Measurements from ENCODE around the gene CELA1.
"Not testable (repeated sequence)": the region's sequence is repeated elsewhere in the genome, so short reads cannot be mapped to it uniquely, and the experiment has no call there.

CELA1 gene

DNA sequence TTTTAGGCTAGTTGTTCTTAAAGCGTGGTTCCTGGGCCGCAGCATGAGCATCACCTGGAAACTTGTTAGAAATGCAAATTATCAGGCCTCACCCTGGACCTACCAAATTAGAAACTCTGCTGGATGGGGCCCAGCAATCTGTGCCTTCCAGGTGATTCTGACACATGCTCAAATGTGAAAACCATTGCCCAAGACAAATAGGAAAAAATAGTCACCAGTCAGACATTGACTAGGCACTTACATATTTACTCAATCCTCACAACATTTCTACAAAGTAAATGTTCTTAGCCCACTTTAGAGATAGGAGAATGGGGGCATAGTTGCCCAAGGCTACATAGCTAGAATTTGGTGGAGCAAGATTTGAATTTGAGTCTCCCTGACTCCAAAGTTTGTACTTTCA, 3.3 kb downstream of the CELA1 start:
- DNase-seq (ENCODE audit: low read depth) = no peak

DNA sequence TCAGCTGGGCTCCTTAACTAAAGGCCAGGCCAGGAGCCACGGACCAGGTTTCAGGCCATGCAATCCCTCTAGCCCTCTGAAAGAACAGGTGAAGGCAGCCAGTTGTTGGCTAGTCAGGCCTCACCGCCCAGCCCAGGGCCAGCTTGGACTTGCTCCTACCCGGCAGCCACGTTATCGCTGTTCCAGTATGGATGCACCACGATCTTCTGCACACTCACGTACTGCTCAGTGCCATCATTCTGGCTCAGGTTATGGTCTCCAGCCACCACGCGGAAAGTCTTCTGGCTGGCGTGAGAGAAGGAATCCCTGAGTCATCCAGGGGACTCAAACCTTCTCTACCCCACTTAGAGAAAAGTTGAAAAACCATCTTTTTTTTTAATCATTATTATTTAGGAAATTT, 4.1 kb downstream of the CELA1 start:
- no peak for DNase-seq (ENCODE audit: low read depth)

DNA sequence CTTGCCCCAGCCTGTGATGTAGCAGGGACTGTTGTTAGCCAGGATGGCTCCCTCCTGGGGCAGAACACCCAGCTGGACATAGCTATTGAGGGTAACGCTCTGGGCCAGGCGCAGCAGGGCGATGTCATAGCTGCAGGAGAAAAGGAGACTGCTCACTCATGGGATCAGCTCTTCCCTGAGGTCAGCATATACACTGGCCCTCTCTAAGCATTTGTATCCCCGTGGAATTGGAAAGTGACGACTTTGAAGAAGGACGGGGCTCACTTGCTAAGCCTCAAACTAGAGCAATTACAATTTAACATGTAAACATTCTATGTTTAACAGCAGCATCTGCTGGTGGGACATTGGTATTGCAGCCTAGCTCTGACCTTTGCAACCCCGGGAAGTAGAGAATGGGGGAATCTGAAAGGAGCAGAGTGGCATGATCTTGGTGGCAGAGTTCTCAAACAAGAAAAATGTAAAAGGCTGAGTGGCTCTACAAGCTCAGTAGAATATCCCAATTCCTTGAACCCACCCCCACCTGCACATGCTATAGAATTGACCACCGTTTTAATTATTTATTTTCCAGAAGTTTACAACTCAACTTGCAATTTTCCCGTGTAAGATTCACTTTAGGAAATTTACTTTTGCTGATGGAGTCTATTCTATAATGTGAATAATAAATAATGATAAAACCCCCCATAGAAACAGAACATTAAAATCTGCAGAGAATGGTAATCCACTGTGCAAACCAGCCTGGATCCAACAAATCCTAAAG, 5.0 kb downstream of the CELA1 start:
- DNase-seq (ENCODE audit: low read depth) = peak; percentile 43

DNA sequence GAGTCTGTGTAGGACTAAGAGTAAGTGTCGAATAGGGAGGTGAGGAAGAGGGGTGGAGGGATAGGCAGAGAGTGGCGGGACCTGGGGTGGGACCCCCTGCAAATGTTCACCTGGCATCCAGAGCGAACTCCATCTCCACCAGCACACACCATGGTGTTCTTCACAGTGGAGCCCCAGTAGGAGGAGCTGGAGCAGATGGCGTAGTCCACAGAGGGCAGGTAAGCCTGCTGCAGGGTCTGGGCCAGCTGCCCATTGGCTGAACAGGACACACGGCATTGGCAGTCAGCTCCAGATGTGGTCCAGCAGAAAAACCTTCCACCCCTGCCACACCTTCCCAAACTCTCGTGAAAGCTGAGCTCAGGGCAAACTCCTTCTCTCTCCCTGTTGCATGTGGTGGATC, 6.7 kb downstream of the CELA1 start:
- no peak for DNase-seq (ENCODE audit: low read depth)

DNA sequence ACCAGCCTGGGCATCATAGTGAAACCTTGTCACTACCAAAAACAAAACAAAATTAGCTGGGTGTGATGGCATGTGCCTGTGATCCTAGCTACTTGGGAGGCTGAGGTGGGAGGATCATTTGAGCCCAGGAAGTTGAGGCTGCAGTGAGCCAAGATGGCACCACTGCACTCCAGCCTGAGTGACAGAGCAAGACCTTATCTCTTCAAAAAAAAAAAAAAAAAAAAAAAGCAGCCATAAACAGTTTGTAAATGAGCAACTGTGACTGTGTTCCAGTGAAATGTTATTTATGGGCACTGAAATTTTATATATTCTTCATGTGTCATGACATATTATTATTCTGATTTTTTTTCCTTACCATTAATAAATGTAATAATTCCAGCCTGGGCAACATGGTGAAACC, 9.1 kb downstream of the CELA1 start:
- DNase-seq (ENCODE audit: low read depth) = not testable (repeated sequence)

DNA sequence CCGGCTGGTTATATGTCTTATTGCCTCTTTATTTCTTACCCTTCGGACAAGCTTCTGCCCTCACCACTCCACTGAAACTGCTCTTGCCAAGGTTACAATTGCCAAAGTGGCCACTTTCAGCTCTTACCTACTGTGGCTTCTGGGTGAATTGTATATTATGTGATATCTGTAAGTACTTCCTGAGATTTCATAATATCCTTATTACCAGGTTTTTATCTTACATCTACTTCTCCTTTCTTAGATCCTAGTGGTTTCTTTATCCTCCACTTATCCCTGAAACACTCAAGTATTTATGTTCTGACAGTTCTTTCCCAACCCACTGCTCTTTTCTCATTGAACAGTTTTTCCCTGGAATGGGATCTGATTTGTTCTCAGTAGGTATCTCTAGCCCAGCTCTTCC, 10.5 kb downstream of the CELA1 start:
- DNase-seq (ENCODE audit: low read depth) = no peak

DNA sequence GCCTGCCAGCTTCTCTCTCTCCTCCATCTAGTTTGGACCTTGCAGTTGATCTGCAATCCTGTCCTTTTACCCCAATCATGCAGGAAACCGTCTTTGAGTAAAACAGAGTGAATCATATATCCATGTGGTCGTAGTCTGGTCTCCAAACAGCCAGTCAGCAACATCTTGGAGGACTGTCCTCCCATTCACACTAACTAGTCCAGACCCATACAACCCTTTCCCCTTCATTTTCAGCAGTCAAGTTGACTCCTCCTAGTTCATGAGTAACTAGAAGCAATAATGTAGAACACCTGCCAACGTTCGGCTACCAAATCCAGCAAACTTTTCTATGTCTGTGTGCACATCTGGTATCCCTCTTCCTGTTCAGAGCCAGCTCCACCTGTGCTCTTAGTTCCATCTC, 11.7 kb downstream of the CELA1 start:
- no peak for DNase-seq (ENCODE audit: low read depth)

DNA sequence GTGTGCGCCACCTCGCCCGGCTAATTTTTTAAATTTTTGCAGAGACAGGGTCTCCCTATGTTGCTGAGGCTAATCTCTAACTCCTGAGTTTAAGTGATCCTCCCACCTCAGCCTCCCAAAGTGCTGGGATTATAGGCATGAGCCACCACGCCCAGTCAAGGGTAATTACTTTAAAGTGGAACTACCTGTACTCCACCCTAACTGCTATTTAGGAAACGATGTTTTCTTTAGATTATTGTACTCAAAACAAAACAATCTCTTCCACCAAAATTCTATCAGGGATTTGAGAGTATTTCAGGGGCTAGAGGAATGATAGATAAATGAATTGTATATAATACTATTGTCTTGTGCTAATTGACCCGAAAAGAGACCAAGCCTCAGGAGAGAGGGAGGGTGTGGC, 12.9 kb downstream of the CELA1 start:
- no peak for DNase-seq (ENCODE audit: low read depth)

DNA sequence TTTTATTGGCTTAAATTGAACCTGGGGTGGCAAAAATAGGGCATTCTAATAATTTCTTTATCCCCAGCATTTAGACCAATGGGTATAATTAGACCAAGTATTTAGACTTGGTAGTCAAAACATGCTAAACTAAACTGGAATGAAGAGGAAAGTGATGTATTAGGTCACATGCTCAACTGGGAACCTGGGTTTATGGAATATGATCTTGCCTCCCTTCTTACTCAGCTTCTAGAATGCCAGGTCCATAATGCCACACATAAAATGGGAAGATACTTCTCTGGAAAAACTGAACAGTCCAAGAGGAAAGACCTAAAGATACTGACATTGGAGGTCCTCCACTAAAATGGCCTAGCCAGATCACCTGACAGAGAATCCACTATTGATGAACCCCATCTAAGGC, 16.3 kb downstream of the CELA1 start:
- DNase-seq (ENCODE audit: low read depth) = no peak

DNA sequence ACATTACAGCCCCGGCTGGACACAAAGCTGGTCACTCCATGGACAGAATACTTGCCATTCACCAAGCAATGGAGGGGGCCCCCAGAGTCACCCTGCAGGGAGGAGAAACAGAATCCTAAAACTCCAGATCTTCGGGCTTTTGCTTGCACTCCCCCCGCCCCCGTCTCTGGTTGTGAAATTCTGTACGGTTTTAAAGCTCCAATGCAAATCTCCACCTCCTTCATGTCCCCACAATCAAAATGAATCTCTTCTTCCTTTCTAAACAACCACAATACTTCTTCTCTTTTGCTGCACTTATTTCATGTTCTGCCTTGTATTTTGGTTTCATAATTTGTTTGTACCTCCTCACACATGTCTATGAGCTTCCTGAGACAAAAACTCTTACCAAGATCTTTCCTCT, 16.7 kb downstream of the CELA1 start:
- no peak for DNase-seq (ENCODE audit: low read depth)

DNA sequence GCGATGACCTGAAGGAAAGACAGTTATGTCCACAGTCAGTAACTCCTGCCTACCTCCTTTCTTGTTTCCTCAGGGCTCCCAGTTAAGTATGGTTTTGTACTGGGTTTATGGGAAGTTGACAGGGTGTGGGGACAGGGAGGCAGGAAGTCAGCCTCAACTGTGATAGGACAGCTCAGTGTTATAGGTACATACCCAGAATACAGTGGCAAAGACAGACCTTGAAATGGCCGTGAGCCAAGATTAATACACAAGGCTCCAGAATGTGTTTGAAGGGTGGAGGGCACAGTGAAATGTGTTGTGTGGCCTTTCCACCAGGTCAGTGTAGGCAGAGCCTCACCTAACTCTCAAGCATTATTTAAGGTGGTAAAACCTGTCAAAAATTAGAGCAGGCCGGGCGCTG, 17.9 kb downstream of the CELA1 start:
- no peak for DNase-seq (ENCODE audit: low read depth)

DNA sequence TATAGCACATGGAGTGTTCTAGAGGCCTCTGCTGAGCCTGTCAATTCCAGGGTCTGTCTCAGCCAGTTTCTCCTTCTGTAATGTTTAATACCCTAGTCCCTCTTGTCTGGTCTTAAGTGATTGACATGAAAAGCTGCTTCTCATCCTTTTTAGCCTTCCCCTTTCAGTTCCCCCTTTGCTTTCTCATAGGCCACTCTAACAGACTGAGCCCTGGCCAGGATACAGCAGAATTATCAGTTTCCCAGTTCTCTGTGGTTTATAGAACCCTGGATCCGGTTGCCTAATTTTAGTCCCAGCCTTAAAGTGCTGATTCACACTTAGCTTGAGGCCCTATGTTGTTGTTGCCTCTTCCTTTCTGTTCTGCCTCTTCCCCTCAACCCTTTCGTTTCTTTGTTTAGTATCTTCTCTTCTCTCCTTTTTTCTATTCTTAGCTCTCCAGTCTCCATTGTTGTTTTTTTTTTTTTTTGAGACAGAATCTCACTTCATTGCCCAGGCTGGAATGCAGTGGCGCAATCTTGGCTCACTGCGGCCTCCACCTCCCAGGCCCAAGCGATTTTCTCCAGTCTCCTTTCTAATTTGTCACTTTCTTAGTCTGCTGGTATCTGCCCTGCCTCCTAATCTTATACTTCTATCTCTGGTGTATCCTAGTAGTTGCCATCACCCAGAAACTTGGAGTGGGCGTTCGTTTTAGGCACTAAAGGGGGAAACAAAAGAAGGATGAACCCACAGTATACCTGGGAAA, 19.6 kb downstream of the CELA1 start:
- no peak for DNase-seq (ENCODE audit: low read depth)

DNA sequence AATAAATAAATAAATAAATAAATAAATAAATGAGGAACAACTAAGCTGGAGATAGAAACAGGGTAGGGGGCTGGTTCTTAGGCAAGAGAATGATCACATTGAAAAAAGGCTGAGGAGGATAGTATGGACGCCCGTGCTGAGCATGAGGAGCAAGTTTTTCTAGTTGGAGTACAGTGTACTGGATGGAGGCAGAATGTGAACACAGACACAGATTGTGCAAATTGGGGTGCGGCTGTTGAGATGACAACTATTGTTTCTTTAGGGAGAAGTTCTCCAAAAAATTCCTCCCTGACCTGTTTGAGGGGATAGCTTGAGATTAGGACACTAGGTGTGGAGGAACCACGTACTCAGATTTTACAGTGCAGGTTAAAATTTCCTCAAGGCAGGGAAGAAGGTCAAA, 21.5 kb downstream of the CELA1 start:
- no peak for DNase-seq (ENCODE audit: low read depth)

DNA sequence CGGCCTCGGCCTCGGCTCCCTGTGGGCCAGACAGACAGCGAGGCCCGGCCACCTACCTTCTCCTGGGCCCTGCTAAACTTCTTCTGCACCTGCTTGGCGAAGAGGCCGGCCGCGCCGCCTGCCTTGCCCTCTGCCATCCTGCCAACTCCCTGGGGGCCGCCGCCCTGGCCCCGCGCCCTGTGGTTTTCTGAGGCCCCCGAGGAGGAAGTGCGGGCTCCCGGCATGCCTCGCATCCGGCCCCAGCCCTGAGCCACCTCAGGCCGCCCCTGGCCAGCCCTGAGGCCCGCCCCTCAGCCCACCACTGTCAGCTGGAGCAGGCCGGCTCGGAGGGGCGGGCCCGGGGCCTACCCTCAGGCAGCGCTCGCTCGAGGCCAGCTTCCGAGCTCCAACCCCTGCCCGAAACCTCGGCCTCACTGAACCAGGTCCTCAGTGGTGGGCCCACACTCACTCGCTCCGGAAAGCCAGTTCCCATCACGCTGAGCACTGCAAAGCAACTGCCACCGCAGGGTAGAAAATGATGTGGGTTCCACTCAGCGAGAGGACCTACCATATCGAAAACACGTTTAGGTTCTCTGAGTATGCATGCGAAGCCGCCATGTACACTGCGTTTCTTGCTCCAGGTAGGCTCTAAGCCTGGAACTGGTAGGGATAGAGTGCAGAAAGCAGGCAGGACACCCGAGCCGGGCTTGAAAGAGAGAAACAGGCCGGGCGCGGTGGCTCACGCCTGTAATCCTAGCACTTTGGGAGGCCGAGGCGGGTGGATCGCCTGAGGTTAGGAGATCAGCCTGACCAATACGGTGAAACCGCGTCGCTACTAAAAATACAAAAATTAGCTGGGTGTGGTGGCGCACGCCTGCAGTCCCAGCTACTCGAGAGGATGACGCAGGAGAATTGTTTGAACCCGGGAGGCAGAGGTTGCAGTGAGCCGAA, 22.2 kb downstream of the CELA1 start, which contains the start of gene BIN2:
BIN2 (minus strand) TSS at position 209 of the 930 bp plus-strand sequence; CDS start at position 137, 72 bp downstream.
- peak; percentile 56 for DNase-seq (ENCODE audit: low read depth)

DNA sequence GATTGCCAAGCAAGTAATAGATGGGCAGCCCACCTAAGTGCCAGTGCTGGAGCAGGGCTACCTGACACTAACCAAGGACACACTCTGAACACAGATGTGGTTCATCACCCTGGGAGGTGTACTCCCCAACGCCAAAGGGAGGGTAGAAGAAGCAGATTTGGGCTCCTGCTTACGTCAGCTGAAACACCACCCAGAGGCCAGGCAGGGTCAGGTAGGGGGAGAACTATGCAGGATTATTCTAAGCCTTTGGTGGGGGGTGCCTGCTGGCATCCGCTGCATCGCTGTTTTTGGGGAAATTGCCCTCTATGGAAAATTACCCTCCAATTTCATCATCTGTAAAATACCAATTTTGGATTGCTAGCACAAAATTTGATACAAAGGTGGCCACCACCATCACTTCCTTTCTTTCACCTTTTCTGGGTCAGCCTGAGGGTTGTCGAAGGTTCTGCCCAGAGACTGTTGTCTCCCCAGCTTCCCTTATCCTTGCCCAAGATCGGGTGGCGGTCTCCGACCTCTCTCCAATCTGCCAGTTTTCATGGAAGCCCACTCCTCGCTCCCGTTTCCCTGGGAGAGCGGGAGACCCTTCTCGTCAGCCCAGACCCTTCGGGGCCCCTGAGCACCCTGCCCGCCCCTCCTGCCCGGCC, 23.0 kb downstream of the CELA1 start:
- DNase-seq (ENCODE audit: low read depth) = peak; percentile 35

DNA sequence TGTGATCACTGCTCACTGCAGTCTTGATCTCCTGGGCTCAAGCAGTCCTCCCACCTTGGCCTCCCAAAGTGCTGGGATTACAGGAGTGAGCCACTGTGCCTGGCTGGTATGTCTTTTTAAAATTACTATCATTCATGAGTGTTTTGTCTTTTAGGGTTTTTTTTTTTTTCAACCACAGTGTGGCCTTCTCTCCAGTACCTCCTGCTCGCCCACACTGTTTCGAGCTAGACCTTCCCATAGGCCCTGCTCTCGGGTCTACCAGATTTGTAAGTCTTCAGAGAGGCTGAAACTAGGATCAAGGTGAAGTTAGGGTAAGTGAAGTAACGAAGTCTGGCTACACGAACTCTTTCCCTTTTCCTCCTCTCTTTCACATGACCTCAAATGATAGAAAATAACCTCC, 24.0 kb downstream of the CELA1 start:
- no peak for DNase-seq (ENCODE audit: low read depth)

DNA sequence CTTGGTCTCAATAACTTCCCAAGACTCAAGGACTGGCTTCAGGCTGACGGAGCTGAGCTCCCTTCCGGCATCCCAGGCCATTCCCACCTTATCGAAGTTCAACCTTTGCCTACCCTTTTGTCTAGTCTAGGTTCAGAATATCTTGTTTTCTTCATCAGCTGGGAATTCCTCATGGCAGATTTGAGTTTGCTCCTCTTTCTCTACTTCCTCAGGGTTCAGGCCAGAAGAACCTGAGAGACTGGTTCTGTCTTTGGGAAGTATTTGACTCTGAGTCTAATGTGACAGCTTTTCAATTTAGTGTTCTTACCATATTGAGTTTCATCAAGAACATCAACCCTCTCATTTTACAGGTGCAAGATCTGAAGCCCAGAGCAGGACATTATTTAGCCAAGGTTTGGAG, 24.6 kb downstream of the CELA1 start:
- no peak for DNase-seq (ENCODE audit: low read depth)

DNA sequence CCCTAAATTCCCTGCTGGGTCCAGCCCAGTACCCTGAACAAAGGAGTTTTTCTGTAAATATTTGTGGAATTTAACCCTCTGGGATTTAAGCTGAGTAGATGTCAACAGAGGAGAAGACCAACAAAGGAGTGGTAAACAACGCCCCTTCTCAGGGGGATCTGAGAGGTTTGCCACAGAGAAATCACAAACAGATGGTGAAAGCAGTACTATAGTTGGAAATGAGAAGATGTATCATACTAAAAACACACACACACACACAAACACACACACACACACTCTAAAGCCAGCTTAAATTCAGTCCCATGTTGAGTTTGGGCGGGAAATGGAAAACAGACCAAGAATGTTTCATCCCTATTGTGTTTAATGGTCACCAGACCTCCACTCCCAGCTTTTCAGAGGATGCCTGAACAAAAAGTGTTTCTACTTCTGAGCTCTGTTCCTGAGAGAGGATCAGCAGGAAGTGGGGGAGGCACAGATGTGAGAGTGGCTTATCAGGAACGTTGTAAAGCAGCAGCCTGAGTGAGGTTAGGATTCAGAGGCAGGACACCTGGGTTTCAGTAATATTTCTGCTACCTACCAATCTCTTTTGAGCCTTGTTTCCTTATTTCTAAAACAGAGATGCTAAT, 25.7 kb downstream of the CELA1 start:
- no peak for DNase-seq (ENCODE audit: low read depth)

DNA sequence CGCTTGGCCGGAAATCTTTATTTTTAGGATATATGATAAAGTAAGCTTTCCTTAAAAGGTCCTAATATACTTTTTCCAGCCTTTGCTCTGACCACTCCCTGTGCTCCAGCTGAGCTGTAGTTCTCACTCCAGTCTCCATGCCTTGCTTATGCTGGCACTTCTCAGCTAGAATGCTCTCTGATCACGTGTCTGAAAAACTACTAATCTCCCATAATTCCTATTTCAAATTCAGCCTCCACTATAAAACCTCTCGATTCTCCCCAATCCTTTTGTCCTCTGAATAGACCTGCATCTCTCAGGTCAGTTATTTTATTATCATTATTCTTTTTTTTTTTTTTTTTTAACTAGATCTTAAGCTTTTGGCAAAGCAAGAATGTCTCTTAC, 26.2 kb downstream of the CELA1 start:
- no peak for DNase-seq (ENCODE audit: low read depth)

DNA sequence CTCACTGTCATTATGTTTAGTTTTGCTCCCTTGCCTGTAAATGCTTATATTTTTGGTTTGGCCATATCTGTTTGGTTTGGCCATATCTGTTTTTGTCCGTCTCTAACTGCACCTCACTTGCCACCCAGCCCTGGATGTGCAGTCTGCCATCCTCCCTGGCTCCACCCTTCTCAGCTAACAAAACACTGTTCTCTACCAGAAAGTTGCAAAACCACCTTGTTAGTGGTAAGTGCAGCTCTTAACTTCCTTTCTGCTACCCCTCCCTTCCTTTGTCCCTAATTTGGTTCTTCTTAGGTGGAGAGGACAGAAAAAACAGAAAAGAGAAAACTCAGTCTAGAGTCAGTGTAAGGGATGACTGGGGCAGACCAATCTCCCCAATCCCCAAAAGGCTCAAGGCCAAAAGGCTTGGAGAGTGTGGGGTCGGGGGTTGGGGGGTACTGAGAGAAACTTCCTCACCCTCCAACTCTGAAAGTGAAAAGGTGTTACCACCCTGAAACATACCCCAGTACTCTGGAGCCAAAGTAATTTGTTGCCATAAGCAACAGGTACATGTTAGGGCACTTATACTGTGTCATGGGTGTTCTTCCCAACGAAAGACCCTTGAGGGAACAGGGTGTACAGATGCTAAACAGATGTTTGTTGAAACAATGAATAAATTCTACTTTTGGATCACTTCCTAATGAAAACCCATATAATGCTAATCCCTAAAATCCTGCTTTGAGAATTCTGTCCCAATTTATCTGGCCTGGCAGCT, 27.5 kb downstream of the CELA1 start:
- DNase-seq (ENCODE audit: low read depth) = peak; percentile 31

Measured in activated T-cell treated with anti-CD3 and anti-CD28 coated beads for 1 hour (primary cell).